Esophagus squamous epithelium (tissue), 4 donors: ENCODE data around the gene WNT1.

ENCODE experiments used
- POLR2A ChIP-seq, 4 donors: fragments of 450-650 bp; IDR thresholded peaks; one replicate each; pipeline ENCODE4 v1.6.1; 2017; ENCODE audit warnings: antibody characterized with exemption in 4 of 4, mild to moderate bottlenecking in 4 of 4, moderate library complexity in 3 of 4
- TF ChIP-seq, protein P1 (sequence below), 6 experiments: fragments of 450-650 bp in 4 of 6; fragments of 200-600 bp in 2 of 6; sonication (generic) in 2 of 6; IDR thresholded peaks; one replicate each; pipeline ENCODE4 v1.5.1; 2016 to 2019; ENCODE audit warnings: antibody characterized with exemption in 6 of 6, mild to moderate bottlenecking in 4 of 6, moderate library complexity in 4 of 6

DNA sequence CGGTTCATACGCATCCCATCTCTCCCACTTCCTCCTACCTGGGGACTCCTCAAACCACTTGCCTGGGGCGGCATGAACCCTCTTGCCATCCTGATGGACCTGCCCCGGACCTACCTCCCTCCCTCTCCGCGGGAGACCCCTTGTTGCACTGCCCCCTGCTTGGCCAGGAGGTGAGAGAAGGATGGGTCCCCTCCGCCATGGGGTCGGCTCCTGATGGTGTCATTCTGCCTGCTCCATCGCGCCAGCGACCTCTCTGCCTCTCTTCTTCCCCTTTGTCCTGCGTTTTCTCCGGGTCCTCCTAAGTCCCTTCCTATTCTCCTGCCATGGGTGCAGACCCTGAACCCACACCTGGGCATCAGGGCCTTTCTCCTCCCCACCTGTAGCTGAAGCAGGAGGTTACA lies 3.6 kb downstream of the WNT1 start:
- no peak for TF ChIP-seq POLR2A (IDR thresholded peaks at IDR 0.05)
- TF ChIP-seq, protein P1, sequence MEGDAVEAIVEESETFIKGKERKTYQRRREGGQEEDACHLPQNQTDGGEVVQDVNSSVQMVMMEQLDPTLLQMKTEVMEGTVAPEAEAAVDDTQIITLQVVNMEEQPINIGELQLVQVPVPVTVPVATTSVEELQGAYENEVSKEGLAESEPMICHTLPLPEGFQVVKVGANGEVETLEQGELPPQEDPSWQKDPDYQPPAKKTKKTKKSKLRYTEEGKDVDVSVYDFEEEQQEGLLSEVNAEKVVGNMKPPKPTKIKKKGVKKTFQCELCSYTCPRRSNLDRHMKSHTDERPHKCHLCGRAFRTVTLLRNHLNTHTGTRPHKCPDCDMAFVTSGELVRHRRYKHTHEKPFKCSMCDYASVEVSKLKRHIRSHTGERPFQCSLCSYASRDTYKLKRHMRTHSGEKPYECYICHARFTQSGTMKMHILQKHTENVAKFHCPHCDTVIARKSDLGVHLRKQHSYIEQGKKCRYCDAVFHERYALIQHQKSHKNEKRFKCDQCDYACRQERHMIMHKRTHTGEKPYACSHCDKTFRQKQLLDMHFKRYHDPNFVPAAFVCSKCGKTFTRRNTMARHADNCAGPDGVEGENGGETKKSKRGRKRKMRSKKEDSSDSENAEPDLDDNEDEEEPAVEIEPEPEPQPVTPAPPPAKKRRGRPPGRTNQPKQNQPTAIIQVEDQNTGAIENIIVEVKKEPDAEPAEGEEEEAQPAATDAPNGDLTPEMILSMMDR (IDR thresholded peaks at IDR 0.05) = no peak
